Measurements from ENCODE around the gene ALDH1A1.

- TF ChIP-seq CTCF (IDR thresholded peaks at IDR 0.05): no peak
- TF ChIP-seq POLR2A (IDR thresholded peaks at IDR 0.05): no peak
Observed at GRCh38 chr9:72863456-72864094, 89.3 kb downstream of the ALDH1A1 start.
